HFF-Myc (cell line): ENCODE measurements around the gene NEK4.

Experiments used
- DNase-seq: peaks from one replicate; pipeline ENCODE4 v3.0.0-alpha.2; 2011; ENCODE audit warnings: low read depth; ENCODE audit errors: extremely low read depth
- H3K4me3 ChIP-seq: replicated peaks from 2 replicates; pipeline ENCODE4 v1.5.1; 2011; ENCODE audit warnings: low read depth, mild to moderate bottlenecking, control low read depth, low read length
- TF ChIP-seq, protein P1 (sequence below): IDR thresholded peaks from 2 replicates; pipeline ENCODE4 v1.5.1; 2012; ENCODE audit warnings: mild to moderate bottlenecking, low read depth, low read length, control low read depth; ENCODE audit errors: missing control alignments

Gene NEK4

DNA sequence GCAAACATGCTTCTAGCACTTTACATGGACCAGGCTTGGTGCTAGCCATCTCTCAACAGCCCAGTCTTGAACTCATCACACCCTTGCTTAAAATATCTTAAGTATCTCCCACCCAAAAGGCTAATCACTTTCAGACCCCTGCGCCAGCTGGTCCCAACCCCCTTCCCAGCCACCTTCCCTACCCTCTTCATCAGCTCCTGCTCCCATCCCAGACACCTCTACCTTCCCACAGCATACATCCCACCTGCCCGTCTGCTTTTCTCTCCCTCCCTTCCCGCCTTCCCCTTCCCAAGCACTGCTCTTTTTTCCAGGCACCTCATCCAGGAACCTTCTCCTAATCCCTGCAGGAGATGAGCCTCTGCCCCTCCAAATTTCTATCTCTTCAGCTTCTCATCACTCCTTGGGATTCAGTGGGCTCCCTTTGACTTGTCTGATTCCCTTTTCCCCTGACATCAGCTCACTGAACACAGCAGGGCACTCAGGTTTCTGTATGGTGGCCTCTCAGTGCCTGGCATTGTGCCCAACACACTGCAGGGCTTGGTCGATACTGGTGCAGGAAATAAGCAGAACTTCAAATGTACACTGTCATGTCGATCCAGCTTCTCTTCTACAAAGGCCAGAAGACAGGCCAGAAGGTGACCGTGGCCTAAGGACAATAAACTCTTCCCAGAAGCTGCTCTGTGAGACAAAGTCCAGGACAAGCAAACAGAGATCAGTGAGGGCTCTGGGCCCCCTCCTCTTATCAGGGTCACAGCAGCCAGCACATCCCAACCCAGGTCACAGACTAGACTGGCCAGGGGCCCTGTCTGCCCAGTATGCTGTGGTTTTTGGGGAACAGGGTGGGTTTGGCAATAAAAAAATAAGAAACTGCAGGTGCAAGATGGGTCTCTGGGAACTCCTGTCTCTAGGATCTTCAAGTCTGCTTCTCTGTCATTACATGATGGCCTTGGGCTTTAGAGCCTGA lies 4.4 kb upstream of the NEK4 start:
- H3K4me3 ChIP-seq: no peak overlapping the region
- DNase-seq: no peak
- TF ChIP-seq, protein P1, sequence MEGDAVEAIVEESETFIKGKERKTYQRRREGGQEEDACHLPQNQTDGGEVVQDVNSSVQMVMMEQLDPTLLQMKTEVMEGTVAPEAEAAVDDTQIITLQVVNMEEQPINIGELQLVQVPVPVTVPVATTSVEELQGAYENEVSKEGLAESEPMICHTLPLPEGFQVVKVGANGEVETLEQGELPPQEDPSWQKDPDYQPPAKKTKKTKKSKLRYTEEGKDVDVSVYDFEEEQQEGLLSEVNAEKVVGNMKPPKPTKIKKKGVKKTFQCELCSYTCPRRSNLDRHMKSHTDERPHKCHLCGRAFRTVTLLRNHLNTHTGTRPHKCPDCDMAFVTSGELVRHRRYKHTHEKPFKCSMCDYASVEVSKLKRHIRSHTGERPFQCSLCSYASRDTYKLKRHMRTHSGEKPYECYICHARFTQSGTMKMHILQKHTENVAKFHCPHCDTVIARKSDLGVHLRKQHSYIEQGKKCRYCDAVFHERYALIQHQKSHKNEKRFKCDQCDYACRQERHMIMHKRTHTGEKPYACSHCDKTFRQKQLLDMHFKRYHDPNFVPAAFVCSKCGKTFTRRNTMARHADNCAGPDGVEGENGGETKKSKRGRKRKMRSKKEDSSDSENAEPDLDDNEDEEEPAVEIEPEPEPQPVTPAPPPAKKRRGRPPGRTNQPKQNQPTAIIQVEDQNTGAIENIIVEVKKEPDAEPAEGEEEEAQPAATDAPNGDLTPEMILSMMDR: no peak

- TF ChIP-seq, protein P1: no peak
- H3K4me3 ChIP-seq: no peak overlapping the region
- DNase-seq: no peak
Observed at GRCh38 chr3:52774066-52774713, 3.5 kb upstream of the NEK4 start.

GRCh38 chr3:52773361-52774065 lies 2.8 kb upstream of the NEK4 start:
- no peak for DNase-seq
- TF ChIP-seq, protein P1: no peak
- no peak overlapping the region for H3K4me3 ChIP-seq

DNA sequence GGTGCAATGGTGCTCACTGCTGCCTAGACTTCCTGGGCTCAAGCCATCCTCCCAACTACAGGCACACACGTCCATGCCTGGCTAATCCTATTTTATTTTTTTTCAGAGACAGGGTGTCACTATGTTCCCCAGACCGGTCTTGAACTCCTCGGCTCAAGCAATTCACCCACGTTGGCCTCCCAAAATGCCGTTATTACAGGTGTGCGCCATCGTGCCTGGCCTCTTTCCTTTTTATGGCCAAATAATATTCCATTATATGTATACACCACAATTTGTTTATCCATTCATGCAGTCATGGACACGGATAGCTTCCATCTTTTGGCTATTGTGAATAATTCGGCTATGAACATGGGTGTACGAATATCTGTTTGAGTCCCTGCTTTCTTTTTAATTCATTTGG lies 962 bp upstream of the NEK4 start:
- DNase-seq: no peak
- TF ChIP-seq, protein P1: no peak
- H3K4me3 ChIP-seq: peak overlapping the region; percentile 67

GRCh38 chr3:52771334-52771681 lies 568 bp upstream of the NEK4 start:
- peak overlapping the region; percentile 67 for H3K4me3 ChIP-seq
- no peak for DNase-seq
- TF ChIP-seq, protein P1: no peak

DNA sequence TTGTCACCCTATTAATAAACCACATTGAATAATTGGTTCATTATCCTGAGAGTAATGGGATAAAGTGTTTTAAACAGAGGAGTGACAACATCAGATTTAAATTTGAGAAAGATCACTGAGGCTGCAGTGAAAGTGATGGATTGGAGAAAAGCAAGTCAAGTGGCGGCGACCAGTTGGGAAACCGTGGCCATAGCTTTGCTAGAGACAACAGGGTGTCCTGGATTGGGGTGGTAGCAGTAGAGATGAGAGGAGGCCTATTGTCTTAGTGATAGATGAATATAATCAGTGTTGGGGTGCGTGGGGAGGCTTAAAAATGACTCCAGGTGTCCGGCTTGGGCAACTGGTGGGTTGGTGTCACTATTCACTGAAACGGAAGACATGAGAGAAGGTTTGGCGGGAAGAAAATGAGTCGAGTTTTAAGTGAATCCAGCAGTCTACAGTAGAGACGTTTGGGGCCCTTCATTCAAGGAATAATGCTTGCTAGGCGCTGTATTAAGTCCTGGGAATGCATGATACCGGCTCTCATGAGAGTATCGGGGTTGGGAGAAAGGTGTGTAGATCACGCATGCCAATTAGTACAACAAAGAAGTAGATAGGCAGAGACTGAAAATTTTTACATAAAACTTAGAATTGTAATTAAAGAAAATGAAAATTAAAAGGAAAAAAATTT lies 819 bp downstream of the NEK4 start:
- peak overlapping the region; percentile 67 for H3K4me3 ChIP-seq
- TF ChIP-seq, protein P1: no peak
- no peak for DNase-seq
